HepG2 (cell line): ENCODE results near the gene MYO10. TPM values are rescaled to one million over a fixed set of nuclear protein-coding genes. Genes with fewer than 3 reads are reported as not detected.

Source experiments
- ATAC-seq: fragments of 200-7000 bp; cut with Tn5 transposase; 3 replicates; pipeline ENCODE4 v1.9.1; 2020; ENCODE audit warnings: mild to moderate bottlenecking, moderate library complexity
- BruUV-seq: library from RNA; stranded (reverse); fragments of 400-500 nt; replicated peaks from 2 replicates; lab custom pipeline; 2021; lab: Mats Ljungman, UMichigan
- CTCF ChIA-PET: fragments of 300-600 bp; formaldehyde crosslinking; extraction: SDS; loops from one replicate; lab custom pipeline; 2021; ENCODE audit warnings: low total read pairs, inconsistent platforms, low intra/inter-chr PET ratio; lab: Yijun Ruan, JAX
- POLR2A ChIA-PET: fragments of 350-600 bp; sonication (Branson Sonifier 250); formaldehyde crosslinking; loops from one replicate; lab custom pipeline; 2020; ENCODE audit warnings: antibody characterized with exemption, inconsistent platforms; lab: Yijun Ruan, JAX
- DNase-seq: peaks from one replicate; pipeline ENCODE4 v3.0.0-alpha.2; 2015; ENCODE audit warnings: low spot score
- FAIRE-seq: peaks from 3 replicates; lab custom pipeline; 2011; peaks lifted over from hg19 to GRCh38; lab: Jason Lieb, UNC
- H2AFZ ChIP-seq: one replicate; pipeline ENCODE4 v1.6.1; 2011; ENCODE audit warnings: low read length, inconsistent platforms
- H3K27ac ChIP-seq: fragments of 300-600 bp; 3 replicates; pipeline ENCODE4 v1.8.0; 2011; ENCODE audit warnings: mixed run types, mild to moderate bottlenecking, mixed read lengths, low read length, inconsistent platforms; ENCODE audit not compliant: insufficient read depth; ENCODE audit errors: extremely low read length
- H3K27me3 ChIP-seq, 2 experiments: fragments of 200-600 bp in 1 of 2; 2 replicates in 1 of 2; 3 replicates in 1 of 2; pipeline versions ENCODE4 v1.6.0 to v1.8.0; 2011; ENCODE audit warnings: low read length in 2 of 2, mild to moderate bottlenecking in 2 of 2, moderate library complexity in 2 of 2, inconsistent platforms in 1 of 2; ENCODE audit not compliant: insufficient read depth in 2 of 2, control insufficient read depth in 1 of 2
- H3K36me3 ChIP-seq, 2 experiments: fragments of 200-600 bp in 1 of 2; replicated peaks in 1 of 2; 2 replicates in 1 of 2; 3 replicates in 1 of 2; pipeline versions ENCODE4 v1.5.1 to v1.8.0; 2011; ENCODE audit warnings: low read length in 2 of 2, inconsistent platforms in 1 of 2; ENCODE audit not compliant: insufficient read depth in 2 of 2, control insufficient read depth in 1 of 2
- H3K4me1 ChIP-seq: 2 replicates; pipeline ENCODE4 v1.5.1; 2012; ENCODE audit warnings: low read length, inconsistent platforms; ENCODE audit not compliant: insufficient read depth
- H3K4me2 ChIP-seq: 2 replicates; pipeline ENCODE4 v1.6.0; 2011; ENCODE audit warnings: low read depth, low read length, inconsistent platforms
- H3K4me3 ChIP-seq, 3 experiments: fragments of 200-600 bp in 1 of 3; sonication (generic), shearing (Covaris generic) in 1 of 3; replicated peaks in 1 of 3; 2 replicates each; pipeline ENCODE4 v1.5.1; 2011 to 2016; ENCODE audit warnings: low read length in 3 of 3, inconsistent platforms in 2 of 3, low read depth in 2 of 3, mild to moderate bottlenecking in 2 of 3, control low read depth in 1 of 3, mixed read lengths in 1 of 3; ENCODE audit not compliant: insufficient read depth in 1 of 3
- H3K79me2 ChIP-seq: one replicate; pipeline ENCODE4 v1.6.1; 2011; ENCODE audit warnings: low read length, inconsistent platforms; ENCODE audit not compliant: insufficient read depth
- H3K9ac ChIP-seq: 2 replicates; pipeline ENCODE4 v1.6.0; 2011; ENCODE audit warnings: mild to moderate bottlenecking, low read depth, low read length, inconsistent platforms; ENCODE audit not compliant: insufficient read depth
- H3K9me3 ChIP-seq: 2 replicates; pipeline ENCODE4 v1.5.1; 2012; ENCODE audit warnings: mild to moderate bottlenecking, low read length
- H4K20me1 ChIP-seq: 2 replicates; pipeline ENCODE4 v1.6.0; 2011; ENCODE audit warnings: inconsistent platforms, mild to moderate bottlenecking, low read length, moderate library complexity; ENCODE audit not compliant: insufficient read depth
- HNRNPK ChIP-seq: fragments of 200-400 bp; formaldehyde crosslinking; IDR thresholded peaks from 2 replicates; pipeline ENCODE4 v1.6.1; 2018; ENCODE audit warnings: low read length, low read depth, moderate library complexity, mild to moderate bottlenecking; ENCODE audit not compliant: poor library complexity, severe bottlenecking
- TBL1XR1 ChIP-seq: fragments of 150-350 bp; IDR thresholded peaks from 2 replicates; pipeline ENCODE4 v1.6.1; 2014; ENCODE audit warnings: borderline replicate concordance, low read length; ENCODE audit not compliant: partially characterized antibody
- WGBS: methylation state at CpG from one replicate; pipeline ENCODE4 v1.1.6; 2017; ENCODE audit warnings: low lambda C conversion rate; 5-methylcytosine and 5-hydroxymethylcytosine counted together
- in situ Hi-C: cut with HindIII; loops from 2 replicates; pipeline ENCODE4 v1.10.0; 2017; ENCODE audit warnings: low pct_unique_long_range_greater_than_20kb; ENCODE audit not compliant: extremely low pct_ligation_motif_present
- intact Hi-C: fragments of 100-400 bp; cut with micrococcal nuclease; formaldehyde crosslinking; loops from one replicate; pipeline ENCODE4 v1.10.0; 2022; ENCODE audit not compliant: unreplicated experiment
- polyA plus RNA-seq, 8 experiments: library from polyadenylated mRNA; depleted of rRNA in 3 of 8; stranded (reverse) in 7 of 8; unstranded in 1 of 8; fragments of >200 nt; fragmentation: Illumina TruSeq in 4 of 8; extraction: Trizol in 4 of 8; gene quantifications; 2 replicates each; pipeline versions ENCODE4 v1.2.1 to v1.2.3, GENCODE V29; 2011 to 2016; ENCODE audit warnings: low read depth in 4 of 8, missing spikeins in 1 of 8, mixed read lengths in 1 of 8; ENCODE audit not compliant: insufficient read depth in 1 of 8
- total RNA-seq, 5 experiments: library from RNA; depleted of rRNA; stranded (reverse); fragments of >200 nt; fragmentation: Illumina TruSeq; extraction: Trizol; gene quantifications; 2 replicates each; pipeline ENCODE4 v1.2.3, GENCODE V29; 2016; ENCODE audit warnings: low read depth in 1 of 5
- TF ChIP-seq, protein P1 (sequence below): sonication (generic); IDR thresholded peaks from 2 replicates; pipeline ENCODE4 v1.6.1; 2016; ENCODE audit warnings: low read depth, borderline replicate concordance

The MYO10 gene
- total and polyA plus RNA-seq, 2 of the 13 experiments (the other 11 are each of a cell fraction or from before 2014, with no cell fraction given), result 4.5 to 14.0 TPM

DNA sequence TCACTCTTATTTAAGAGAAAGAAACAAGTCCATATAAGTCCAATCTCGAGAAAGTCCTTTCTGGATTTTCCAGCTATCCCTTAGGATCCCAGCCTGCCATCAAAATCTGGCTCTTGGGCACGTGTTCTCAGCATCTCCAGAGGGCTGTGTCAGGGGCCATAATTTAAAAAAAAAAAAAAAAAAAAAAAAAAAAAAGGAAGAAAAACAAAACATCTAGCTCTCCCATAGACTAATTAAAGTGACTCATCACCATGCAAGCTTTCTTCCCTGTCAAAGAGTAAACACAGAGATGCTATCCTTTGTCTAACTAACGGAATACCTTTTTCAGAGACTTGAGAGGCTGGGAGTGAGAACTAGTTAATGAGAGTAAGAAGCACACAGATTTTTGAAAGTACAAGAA is 44.9 kb upstream of the MYO10 start:
- Histone ChIP-seq H3K27ac (no peak overlapping the region), H3K27me3 (no peaks in the 10 kb centered on the region), H3K9me3 (no peaks in the 10 kb centered on the region), H3K9ac (no peak overlapping the region), H4K20me1 (no peaks in the 10 kb centered on the region), H3K4me1 (peaks cover 9% of the 10 kb centered on the region), H2AFZ (no peak overlapping the region), H3K36me3 (no peaks in the 10 kb centered on the region), H3K79me2 (no peaks in the 10 kb centered on the region), H3K4me3 (no peak overlapping the region), H3K4me2 (no peak overlapping the region)
- ChIA-PET CTCF (no interaction called here), POLR2A (no interaction called here)
- 34% methylated on average over 3 of the region's 3 CpGs for WGBS
- intact Hi-C loops (no loop called here), in situ Hi-C loops (no loop called here)
- FAIRE-seq (no peak), ATAC-seq (no peak), DNase-seq (no peak)
- TF ChIP-seq, protein P1, sequence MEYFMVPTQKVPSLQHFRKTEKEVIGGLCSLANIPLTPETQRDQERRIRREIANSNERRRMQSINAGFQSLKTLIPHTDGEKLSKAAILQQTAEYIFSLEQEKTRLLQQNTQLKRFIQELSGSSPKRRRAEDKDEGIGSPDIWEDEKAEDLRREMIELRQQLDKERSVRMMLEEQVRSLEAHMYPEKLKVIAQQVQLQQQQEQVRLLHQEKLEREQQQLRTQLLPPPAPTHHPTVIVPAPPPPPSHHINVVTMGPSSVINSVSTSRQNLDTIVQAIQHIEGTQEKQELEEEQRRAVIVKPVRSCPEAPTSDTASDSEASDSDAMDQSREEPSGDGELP, result no peak
- BruUV-seq, result no TSS peak

DNA sequence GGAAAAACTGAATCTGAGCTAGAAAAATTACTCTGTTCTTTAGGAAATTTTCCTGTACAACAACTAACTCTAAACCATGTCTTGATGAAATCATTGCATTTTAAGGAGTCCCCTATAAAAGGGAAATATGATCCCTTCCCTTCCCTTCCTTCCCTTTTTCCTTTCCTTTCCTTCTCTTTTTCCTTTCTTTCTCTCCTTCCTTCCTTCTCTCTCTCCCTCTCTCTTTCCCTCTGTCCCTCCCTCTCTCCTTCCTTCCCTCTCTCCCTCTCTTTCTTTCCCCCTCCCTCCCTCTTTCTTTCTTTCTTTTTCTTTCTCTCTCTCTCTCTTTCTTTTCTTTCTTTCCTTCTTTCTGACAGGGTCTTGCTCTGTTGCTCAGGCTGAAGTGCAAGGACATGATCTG is 42.2 kb upstream of the MYO10 start:
- no peak overlapping the region for H3K27ac ChIP-seq
- TF ChIP-seq TBL1XR1 (no peak), HNRNPK (peak; percentile 44)
- no peaks in the 10 kb centered on the region for H3K27me3 ChIP-seq
- ChIA-PET CTCF (no interaction called here), POLR2A (no interaction called here)
- H3K4me2 ChIP-seq, result no peak overlapping the region
- BruUV-seq, result no TSS peak
- no peak overlapping the region for H3K4me3 ChIP-seq
- no peak for FAIRE-seq
- no peaks in the 10 kb centered on the region for H3K79me2 ChIP-seq
- peaks cover 5% of the 10 kb centered on the region for H3K4me1 ChIP-seq
- no peak for DNase-seq
- no peaks in the 10 kb centered on the region for H4K20me1 ChIP-seq
- no peaks in the 10 kb centered on the region for H3K9me3 ChIP-seq
- intact Hi-C loops, result no loop called here
- no peak for ATAC-seq
- in situ Hi-C loops, result no loop called here
- no peak overlapping the region for H2AFZ ChIP-seq
- H3K9ac ChIP-seq, result no peak overlapping the region
- H3K36me3 ChIP-seq, result no peaks in the 10 kb centered on the region
